T-helper 22 cell (primary cell): ENCODE data around the gene MET.
"Not testable (repeated sequence)": the region's sequence is repeated elsewhere in the genome, so short reads cannot be mapped to it uniquely, and the experiment has no call there.

Experiments
- DNase-seq: peaks from one replicate; pipeline ENCODE4 v3.0.0-alpha.2; 2020; ENCODE audit warnings: low read depth

Gene MET

GRCh38 chr7:116698930-116699721, 27.1 kb downstream of the MET start:
- DNase-seq = no peak

DNA sequence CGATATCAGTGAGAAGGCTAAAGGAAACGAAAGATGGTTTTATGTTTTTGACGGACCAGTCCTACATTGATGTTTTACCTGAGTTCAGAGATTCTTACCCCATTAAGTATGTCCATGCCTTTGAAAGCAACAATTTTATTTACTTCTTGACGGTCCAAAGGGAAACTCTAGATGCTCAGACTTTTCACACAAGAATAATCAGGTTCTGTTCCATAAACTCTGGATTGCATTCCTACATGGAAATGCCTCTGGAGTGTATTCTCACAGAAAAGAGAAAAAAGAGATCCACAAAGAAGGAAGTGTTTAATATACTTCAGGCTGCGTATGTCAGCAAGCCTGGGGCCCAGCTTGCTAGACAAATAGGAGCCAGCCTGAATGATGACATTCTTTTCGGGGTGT, 27.7 kb downstream of the MET start:
- DNase-seq = no peak

DNA sequence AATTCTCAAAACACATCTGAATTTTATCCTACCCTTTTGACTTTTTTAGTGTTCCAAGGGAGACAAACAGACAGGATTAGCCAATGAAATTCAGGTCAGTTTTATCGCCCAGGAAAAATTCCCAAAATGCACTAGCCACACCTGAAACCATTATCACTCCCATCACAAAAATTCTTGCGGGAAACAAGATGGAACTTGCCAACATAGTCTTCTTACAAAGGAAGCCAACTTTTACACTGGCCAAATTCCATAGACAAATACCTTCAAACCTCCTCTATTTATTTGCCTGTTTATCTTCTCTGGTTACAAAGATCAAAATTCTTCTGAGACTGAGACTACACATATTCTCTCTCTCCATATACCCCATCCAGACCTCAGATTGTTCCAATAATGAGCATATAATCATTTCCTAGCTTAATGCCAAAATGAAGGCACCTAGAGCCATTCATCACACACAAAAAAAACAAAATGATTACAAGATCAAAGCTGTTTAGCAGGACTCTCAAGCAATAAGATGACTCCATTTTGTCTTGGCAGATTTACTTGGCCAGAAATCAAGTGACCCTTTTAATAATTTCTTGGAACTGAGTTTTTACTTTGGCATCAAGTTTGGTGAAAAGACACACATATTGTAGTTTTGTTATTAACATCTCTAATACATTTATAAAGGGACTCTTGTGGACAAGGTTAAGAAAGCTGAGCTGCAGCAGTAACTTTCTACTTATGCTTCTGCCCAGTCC, 30.2 kb downstream of the MET start:
- no peak for DNase-seq

- no peak for DNase-seq
Observed at GRCh38 chr7:116704650-116705228, 32.7 kb downstream of the MET start.

GRCh38 chr7:116705419-116705818, 33.4 kb downstream of the MET start:
- no peak for DNase-seq

DNA sequence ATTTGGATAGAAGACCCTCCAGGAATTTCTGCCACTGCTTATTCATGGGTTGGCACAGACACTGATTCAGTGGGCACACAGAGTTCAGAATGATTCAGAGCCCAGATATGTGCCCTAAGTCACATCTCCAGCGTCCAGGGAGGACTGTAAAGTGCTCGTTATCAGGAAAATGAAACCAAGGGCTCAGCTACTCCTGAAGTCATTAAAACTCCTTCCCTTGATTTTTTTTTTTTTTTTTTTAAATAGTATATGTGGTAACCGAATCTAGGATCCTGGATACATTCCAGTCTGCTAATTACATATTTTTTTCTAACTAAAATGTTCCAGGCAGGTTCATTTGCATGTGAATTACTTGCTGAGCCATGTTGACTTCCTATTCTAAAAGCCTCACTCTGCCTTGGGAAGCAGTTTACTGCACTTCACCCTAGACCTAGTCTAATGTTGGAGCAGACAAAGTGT, 34.7 kb downstream of the MET start:
- DNase-seq = no peak

GRCh38 chr7:116707289-116707688, 35.3 kb downstream of the MET start:
- DNase-seq = no peak

DNA sequence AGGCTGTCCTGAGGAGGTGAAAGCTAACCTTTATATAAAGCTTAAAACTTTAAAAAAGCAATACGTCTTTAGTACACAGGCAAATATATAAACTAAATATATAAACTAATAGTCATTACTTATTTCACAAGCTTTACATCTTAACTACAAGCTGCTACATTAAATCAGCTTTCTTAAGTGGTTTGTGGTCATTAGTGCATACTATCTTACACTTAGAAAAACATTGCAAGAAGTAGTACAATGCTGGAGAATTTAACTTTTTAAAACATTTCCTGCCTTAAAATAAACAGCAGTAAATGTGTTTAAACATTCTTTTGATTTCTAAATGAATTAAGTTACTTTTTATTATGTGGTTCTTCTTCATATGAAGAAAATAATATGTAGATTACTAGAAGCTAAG, 36.3 kb downstream of the MET start:
- no peak for DNase-seq

- no peak for DNase-seq
Observed at GRCh38 chr7:116708861-116709260, 36.9 kb downstream of the MET start.

- DNase-seq = no peak
Observed at GRCh38 chr7:116709336-116709735, 37.3 kb downstream of the MET start.

DNA sequence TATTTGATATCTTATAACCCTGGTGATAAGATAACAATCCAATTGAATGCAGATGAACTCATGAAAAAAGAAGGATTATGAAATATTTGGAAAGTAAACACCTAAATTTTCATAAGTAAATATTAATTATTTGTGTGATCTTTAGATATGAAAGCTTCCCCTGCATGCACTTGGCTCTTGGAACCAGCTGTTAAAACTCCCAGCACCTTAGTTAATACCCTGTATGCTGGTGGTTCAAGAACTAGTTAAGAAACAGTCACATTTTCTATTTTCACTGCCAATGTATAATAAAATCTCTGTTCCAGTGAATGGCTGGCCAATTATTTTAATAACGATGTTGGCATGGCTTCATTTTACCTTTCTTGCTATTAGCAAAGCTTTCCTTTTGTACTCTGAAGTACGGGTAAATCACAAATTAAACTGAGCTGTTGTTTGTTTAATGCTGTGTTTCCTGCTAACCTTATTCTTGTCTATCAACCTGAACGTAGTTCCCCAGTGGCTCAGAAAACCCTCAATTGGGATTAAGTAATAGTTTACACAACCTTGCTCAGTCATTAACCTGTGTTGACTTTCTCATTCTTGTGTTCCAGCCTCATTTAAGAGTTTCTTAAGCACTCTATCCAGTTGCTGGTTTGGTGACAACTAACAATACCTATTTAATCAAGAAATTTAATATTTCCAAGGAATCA, 38.9 kb downstream of the MET start:
- DNase-seq = no peak

DNA sequence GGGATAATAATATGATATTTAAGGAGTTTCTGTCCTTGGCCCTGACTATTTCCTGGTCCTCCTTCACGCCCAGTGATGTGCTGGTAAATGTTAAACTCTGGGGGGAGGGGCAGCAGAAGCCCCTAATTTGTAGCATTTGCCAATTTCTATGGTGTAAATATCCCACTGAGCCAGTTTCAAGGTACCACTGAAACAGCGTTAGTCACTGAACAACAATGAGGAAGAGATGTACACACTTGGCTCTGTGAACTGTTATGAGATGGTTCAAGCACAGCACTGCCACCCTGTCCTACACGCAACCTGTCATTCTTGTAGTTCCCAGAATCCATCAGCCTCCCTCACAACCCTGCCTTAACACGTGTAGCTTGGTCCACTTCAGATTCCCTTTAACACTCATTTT, 39.8 kb downstream of the MET start:
- no peak for DNase-seq

DNA sequence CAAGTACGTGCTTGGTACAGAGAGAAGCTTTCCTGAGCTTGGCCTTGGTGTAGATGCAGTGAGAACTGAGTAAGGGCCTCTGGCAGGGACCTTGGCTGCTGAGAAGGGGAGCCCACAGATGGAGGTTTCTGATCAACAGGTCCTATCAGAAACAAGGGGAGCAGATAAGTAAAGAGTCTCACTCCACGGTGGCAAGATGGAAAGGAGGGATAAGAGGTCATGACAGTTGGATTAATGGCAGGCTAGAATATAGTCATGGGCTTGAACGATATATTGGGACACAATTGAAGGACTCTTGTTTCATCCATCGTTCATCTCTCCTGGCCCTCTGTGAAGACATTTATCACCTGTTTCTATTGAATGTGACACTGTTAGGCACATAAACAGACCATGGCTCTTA, 41.5 kb downstream of the MET start:
- DNase-seq = no peak

DNA sequence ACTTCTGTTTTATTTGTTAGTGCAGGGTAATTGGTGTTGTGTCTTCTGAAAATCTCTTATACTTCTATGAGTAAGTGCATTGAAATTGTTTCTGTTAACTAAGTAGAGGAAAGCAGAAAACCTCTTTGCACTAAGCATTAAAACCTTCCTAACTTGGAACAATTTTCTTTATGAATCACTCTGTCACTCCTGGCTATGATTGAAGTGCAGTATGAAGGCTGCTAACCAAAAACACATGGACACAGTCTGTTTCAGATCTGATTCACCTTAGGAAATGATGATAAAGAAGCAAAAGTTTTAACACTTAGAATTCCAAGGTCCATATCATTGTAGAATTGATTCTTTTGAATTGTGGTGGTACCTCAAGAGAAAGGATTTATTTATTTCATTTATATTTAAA, 41.9 kb downstream of the MET start:
- no peak for DNase-seq

DNA sequence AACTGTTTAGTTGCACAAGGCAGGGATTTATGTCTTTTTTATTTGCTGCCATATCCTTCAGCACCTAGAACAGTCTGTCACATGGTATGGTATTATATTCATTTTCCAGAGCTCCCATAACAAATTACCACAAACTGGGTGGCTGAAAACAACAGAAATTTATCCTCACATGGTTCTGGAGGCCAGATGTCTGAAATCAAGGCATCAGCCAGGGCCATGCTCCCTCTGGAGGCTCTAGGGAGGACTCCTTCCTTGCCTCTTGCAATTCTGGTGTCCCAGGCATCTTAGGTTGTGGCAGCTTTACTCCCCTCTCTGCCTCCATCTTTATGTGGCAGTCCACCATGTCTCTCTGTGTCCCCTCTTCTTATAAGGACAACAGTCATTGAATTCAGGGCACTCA, 43.1 kb downstream of the MET start:
- no peak for DNase-seq

- no peak for DNase-seq
Observed at GRCh38 chr7:116717137-116717536, 45.1 kb downstream of the MET start.

GRCh38 chr7:116723959-116724529, 52.0 kb downstream of the MET start:
- not testable (repeated sequence) for DNase-seq

- DNase-seq = no peak
Observed at GRCh38 chr7:116724560-116725231, 52.7 kb downstream of the MET start.

DNA sequence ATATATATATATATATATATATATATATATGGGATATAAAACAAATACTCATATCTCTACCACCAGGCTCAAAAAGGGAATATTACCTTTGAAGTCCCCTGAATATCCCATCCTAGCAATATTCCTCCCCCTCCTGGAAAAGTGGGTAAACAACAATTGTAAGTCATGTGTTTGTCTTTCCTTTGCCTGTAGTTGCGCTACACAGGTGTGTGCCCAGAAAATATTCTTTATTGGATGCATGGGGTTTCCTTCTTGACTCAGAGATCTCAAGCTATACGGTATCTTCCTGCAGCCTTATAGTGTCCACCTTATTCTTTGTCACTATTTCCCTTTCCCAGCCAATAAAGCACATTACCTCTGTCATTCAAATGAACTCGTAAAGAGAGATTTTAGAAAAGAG, 54.2 kb downstream of the MET start:
- no peak for DNase-seq

DNA sequence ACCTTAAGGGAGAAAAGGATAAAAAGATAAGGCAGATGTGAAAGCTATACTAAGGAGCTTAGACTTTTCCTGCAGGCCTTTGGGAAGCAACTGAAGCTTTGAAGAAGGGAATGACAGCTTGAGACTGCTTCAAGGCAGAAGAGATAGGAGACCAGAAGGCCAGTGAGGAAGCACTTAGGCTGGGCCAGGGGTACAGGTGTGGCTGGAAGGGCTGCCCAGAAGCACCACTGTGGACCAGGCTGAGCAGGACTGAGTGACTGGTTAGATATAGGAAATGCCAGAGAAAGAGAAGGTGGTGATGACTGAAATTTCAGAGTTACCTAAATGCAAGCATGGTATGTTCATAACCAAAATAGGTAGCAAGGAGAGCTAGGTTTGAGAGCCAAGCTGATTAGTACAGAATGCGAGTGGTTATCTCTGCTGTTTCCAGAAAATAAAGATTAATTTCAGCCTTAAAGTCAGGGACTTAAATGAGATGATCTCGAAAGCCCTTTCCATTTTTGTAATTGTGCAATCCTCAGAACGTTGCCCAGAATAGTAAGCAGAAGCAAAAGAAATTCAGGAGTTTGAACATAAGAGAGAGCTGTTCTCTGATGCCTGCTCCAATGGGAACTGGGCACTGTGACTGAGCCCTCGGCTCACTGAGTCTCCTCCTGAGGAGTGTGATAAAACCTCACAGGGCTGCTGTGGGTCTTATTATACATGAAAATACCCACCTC, 54.9 kb downstream of the MET start:
- no peak for DNase-seq

DNA sequence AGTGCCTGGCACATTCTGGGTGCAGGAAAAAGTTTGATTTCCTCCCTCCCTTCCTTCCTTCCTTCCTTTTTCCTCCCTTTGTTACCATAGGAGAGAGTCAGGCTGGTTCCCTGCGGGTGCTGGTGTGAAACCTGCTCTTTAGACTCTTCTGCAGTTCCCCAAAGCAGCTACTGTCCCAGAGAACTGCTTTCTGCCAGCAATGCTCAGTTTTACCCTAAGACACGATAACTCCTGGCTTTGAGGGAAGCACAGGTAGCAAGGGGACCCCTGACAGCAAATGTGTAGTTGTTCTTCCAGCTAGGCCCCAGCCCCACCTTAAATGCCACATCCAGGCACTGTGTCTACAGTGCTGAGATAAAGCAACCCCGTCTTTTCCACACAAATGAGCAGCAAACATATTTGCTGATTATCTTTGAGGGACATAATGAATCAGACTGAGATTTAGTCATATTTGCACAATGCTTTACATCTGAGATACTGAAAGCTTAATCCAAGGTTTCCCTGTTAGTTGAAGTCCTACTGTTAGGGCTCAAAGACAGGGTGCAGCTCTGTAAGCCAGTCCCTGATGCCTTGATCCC, 55.5 kb downstream of the MET start:
- no peak for DNase-seq
